HS-5 (cell line): Measurements from ENCODE around the gene USP10.
A peak's percentile ranks its signal among the peaks of the same experiment; 100 is the strongest.
"Not testable (repeated sequence)": the region's sequence is repeated elsewhere in the genome, so short reads cannot be mapped to it uniquely, and the experiment has no call there.

Experiments used
- DNase-seq: peaks from one replicate; pipeline ENCODE4 v3.0.0-alpha.2; 2012; ENCODE audit warnings: low read depth

USP10 gene

GRCh38 chr16:84726669-84727467, 27.1 kb downstream of the USP10 start:
- no peak for DNase-seq

DNA sequence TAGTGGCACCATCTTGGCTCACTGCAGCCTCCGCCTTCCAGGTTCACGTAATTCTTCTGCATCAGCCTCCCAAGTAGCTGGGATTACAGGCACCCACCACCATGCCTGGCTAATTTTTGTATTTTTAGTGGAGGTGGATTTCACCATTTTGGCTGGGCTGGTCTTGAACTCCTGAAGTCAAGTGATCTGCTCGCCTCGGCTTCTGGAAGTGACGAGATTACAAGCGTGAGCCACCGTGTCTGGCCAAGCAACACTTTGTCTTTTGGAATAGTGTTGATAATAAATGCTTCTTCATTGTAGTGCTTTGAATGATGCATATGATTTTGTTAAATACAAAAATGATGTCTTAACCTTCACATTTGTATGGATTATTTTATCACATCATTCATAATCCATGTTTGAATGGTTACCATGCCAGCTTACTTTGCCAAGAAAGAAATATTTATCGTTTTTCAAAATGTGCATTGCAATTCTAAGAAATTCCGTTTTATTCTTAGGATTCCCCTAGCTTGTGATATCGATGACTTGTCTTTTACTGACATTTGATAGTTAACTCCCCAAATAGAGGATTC, 29.1 kb downstream of the USP10 start:
- no peak for DNase-seq

DNA sequence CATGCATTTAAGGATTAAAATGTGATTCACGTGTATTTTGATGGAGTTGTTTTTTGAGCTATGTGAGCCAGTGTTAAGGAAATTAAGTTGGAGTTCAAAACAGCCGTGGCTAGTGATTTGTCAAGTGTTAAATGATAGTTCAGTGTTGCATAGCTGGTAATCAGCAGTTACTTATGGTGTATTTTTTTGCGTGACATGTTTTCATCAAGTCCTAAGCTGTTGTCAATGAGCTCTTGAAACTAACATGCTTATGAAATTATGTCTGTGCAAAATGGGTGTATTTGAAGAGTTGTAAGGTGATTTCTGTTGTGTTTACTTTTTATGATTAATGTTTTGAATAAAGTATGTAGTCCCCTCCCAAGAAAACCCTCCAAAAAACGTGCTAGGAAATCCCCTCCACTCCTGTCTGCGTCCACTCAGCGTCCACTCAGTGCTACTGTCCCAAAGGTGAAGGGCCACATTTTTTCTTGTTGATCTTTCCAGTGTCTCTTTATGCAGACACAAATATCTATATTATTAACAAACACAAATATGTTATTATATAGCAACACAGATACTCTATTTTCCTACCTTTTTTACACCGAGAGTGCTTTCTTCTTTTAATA, 30.0 kb downstream of the USP10 start:
- DNase-seq: no peak

GRCh38 chr16:84730406-84731106, 30.8 kb downstream of the USP10 start:
- DNase-seq: peak; percentile 67

GRCh38 chr16:84732332-84732673, 32.5 kb downstream of the USP10 start:
- not testable (repeated sequence) for DNase-seq

DNA sequence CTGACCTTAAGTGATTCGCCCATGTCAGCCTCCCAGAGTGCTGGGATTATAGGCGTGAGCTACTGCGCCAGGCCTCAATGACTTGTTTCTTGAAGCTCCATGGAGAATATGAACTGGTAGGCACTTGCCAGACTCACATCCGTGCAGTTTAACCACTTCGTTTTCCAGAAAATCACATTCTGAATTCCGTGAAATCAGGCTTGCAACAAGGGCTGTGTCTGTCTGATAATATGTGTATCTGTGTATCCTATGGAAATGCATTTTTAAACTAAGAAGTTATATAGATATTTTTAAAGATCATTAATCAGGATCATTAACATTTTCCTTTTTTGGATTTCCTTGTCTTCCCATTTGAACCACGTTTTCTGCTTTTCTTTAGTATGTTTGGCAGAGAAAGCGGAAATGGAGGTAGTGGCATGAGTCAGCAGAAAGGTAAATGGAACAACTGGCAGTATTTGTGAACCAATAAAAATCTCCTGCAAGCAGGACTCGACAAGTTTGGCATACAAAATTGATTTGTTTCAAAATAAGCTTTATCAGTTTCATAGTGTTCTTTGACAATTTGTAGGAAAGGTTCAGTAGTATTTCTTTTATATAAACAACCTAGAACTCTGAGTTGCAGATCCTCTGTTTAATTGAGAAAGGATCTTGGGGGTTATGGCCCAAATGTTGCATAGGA, 33.0 kb downstream of the USP10 start:
- DNase-seq: no peak

DNA sequence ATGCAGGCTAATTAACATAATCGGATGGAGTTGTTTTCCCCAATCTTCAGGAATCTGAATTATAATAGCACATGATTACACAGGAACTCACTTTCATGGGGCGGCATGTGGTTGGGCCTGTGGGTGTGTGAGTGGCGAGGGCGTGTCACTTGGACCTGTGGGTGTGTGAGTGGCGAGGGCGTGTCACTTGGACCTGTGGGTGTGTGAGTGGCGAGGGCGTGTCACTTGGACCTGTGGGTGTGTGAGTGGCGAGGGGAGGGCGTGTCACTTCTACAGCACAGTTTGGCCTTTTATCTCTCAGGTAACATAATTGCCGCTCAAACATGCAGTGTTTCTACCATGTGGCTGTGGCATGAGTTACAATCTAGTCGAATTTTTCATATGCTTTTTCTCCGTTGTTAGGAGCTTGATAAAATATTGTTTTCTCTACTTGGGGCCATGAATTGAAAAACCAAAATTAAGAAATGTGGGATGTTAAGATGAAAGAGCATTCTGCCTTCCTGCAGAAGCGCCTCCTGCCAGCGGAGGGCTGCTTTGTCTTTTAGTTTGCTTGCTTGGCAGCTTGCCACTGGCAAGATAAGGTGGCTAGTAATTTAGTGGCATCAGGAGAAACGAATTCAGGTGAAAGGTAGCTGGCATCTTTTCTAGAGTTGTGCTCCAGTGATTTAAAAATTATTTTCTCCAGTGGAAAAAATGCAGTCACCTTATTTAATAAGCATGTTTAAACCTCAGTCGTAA, 36.2 kb downstream of the USP10 start:
- no peak for DNase-seq

GRCh38 chr16:84737192-84738011, 37.6 kb downstream of the USP10 start:
- DNase-seq: no peak

GRCh38 chr16:84738255-84739038, 38.6 kb downstream of the USP10 start:
- no peak for DNase-seq

GRCh38 chr16:84739349-84740124, 39.7 kb downstream of the USP10 start:
- DNase-seq: peak; percentile 56

GRCh38 chr16:84740596-84741116, 40.9 kb downstream of the USP10 start:
- DNase-seq: no peak

- no peak for DNase-seq
These were observed 41.6 kb downstream of the USP10 start for GRCh38 chr16:84741340-84741830.

DNA sequence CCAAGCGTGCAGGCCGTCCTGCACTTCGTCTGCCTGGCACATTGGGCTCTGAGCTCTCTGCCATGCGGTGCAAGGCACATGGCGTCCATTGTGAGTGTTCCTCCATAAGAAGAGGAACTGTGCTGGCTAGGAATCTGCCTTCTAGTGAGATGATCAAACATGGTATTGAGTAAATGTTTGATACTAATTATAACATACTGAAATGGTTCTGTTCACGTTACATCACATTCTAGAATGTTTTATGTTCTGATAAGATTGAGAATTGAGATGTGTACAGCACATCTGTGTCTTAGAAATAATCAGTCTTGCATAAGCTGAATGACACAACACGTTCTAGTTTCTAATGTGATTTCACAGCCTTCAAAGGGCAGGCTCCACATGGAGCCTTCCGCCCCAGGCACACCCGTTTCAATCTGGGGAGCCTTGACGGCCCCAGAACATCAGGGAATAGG, 42.9 kb downstream of the USP10 start:
- no peak for DNase-seq

DNA sequence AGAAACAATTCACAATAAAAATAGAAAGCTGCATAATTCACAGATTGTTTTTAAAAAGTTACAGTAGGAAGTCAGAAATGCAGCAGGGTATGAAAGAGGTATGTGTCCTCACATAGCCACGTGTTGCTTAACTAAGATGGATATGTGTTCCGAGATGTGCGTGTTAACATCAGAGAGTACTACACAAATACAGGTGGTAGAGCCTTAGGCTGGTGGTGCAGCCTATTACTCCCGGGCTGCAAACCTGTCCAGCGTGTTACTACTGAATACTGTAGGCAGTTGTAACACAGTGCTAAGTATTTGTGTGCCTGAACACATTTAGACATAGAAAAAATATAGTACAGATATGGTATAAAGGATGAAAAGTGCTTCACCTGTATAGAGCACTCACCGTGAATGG, 46.4 kb downstream of the USP10 start:
- DNase-seq: no peak

DNA sequence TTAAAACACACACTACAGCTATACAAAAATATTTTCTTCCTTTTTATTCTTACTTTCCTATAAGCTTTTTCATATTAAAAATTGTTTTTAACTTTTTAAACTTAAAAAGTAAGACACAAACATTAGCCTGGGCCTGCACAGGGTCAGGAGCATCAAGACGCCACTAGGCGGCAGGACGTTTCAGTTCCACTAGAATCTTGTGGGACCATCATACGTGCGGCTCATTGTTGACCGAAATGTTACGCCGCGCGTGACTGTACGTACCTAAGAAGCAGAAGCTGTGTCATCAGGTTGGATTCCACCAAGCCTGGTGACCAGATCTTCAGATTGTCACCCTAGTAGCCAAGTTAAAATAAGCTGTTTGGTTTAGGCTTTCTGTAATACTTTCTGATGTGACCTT, 47.1 kb downstream of the USP10 start:
- DNase-seq: no peak

- not testable (repeated sequence) for DNase-seq
These were observed 48.4 kb downstream of the USP10 start for GRCh38 chr16:84748247-84748646.

- no peak for DNase-seq
These were observed 49.3 kb downstream of the USP10 start for GRCh38 chr16:84749072-84749471.

GRCh38 chr16:84749815-84750214, 50.0 kb downstream of the USP10 start:
- no peak for DNase-seq

DNA sequence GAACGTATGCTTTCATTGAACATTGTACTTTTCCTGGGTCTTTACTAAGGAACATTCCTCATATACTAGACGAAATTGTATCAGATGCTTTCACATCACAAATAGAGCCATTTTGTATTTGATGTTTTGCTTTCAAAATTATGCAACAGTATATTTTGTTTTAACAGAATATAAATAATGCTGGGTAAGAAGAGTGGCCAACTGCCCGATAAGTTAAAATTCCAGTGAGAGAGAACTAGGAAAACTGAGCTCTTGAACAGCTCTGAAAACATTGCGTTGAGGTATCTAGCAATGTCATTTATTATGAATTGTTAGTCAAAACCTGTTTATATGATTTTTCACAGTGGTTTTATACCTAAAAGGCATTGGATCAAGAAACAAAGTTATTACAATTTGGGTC, 50.8 kb downstream of the USP10 start:
- no peak for DNase-seq
